ENCODE data around the gene PLXNA4. TPM values are rescaled to one million over a fixed set of nuclear protein-coding genes. Genes with fewer than 3 reads are reported as not detected.

Gene PLXNA4
- total RNA-seq, 1 experiment from 2014 or later: 0.10 TPM

DNA sequence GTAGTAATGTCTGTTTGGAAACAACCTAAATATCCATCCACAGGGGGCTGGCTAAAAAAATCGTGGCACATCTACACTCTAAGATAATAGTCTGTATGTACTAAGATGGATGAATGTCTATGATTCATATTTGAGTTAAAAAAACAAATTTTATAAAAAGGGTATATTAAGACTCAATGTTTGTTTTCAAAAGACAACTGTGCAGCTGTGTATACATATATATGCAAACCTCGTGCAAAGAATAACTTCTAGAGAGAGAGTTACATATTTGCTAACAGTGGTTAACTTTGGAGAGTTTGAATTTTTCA lies 323.5 kb downstream of the PLXNA4 start:
- in situ Hi-C loops (cut with HindIII; ENCODE audit: low pct_unique_long_range_greater_than_20kb, low sequenced_read_pairs): no loop called here
- ATAC-seq (no peak), DNase-seq (ENCODE audit: low read depth, low spot score) (no peak)
- ChIA-PET POLR2A (no interaction called here), CTCF (no interaction called here)
- Histone ChIP-seq H3K4me3 (ENCODE audit: low read depth in 2 of 2, low read length in 2 of 2) (no peak overlapping the region), H3K27me3 (ENCODE audit: control insufficient read depth, insufficient read depth, low read length) (no peaks in the 10 kb centered on the region), H3K36me3 (ENCODE audit: control insufficient read depth, insufficient read depth, low read length) (no peaks in the 10 kb centered on the region), H3K27ac (ENCODE audit: low read length) (no peak overlapping the region), H3K4me1 (ENCODE audit: control insufficient read depth, insufficient read depth, low read length) (no peaks in the 10 kb centered on the region), H3K9me3 (ENCODE audit: control insufficient read depth, insufficient read depth, low read depth, low read length) (no peaks in the 10 kb centered on the region)
- intact Hi-C loops (cut with micrococcal nuclease; ENCODE audit: unreplicated experiment): loop anchor here (10.0 kb wide), 1 partner anchor 308 kb away; no protein-coding TSS in a partner anchor
- BruUV-seq (replicated peaks): no TSS peak
- no peak for TF ChIP-seq SIN3A (IDR thresholded peaks at IDR 0.05; ENCODE audit: borderline replicate concordance, insufficient read depth, low read depth, low read length)
- TF ChIP-seq TCF7L2 (IDR thresholded peaks at IDR 0.05; ENCODE audit: low read depth, low read length): no peak
- no peak for TF ChIP-seq POLR2AphosphoS5 (IDR thresholded peaks at IDR 0.05; ENCODE audit: low read depth, low read length)
- TF ChIP-seq, protein P1, sequence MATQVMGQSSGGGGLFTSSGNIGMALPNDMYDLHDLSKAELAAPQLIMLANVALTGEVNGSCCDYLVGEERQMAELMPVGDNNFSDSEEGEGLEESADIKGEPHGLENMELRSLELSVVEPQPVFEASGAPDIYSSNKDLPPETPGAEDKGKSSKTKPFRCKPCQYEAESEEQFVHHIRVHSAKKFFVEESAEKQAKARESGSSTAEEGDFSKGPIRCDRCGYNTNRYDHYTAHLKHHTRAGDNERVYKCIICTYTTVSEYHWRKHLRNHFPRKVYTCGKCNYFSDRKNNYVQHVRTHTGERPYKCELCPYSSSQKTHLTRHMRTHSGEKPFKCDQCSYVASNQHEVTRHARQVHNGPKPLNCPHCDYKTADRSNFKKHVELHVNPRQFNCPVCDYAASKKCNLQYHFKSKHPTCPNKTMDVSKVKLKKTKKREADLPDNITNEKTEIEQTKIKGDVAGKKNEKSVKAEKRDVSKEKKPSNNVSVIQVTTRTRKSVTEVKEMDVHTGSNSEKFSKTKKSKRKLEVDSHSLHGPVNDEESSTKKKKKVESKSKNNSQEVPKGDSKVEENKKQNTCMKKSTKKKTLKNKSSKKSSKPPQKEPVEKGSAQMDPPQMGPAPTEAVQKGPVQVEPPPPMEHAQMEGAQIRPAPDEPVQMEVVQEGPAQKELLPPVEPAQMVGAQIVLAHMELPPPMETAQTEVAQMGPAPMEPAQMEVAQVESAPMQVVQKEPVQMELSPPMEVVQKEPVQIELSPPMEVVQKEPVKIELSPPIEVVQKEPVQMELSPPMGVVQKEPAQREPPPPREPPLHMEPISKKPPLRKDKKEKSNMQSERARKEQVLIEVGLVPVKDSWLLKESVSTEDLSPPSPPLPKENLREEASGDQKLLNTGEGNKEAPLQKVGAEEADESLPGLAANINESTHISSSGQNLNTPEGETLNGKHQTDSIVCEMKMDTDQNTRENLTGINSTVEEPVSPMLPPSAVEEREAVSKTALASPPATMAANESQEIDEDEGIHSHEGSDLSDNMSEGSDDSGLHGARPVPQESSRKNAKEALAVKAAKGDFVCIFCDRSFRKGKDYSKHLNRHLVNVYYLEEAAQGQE (IDR thresholded peaks at IDR 0.05; ENCODE audit: insufficient read depth in 1 of 2, low read depth in 2 of 2, low read length in 1 of 2): no peak
- TF ChIP-seq, protein P2, sequence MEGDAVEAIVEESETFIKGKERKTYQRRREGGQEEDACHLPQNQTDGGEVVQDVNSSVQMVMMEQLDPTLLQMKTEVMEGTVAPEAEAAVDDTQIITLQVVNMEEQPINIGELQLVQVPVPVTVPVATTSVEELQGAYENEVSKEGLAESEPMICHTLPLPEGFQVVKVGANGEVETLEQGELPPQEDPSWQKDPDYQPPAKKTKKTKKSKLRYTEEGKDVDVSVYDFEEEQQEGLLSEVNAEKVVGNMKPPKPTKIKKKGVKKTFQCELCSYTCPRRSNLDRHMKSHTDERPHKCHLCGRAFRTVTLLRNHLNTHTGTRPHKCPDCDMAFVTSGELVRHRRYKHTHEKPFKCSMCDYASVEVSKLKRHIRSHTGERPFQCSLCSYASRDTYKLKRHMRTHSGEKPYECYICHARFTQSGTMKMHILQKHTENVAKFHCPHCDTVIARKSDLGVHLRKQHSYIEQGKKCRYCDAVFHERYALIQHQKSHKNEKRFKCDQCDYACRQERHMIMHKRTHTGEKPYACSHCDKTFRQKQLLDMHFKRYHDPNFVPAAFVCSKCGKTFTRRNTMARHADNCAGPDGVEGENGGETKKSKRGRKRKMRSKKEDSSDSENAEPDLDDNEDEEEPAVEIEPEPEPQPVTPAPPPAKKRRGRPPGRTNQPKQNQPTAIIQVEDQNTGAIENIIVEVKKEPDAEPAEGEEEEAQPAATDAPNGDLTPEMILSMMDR (IDR thresholded peaks at IDR 0.05): no peak

DNA sequence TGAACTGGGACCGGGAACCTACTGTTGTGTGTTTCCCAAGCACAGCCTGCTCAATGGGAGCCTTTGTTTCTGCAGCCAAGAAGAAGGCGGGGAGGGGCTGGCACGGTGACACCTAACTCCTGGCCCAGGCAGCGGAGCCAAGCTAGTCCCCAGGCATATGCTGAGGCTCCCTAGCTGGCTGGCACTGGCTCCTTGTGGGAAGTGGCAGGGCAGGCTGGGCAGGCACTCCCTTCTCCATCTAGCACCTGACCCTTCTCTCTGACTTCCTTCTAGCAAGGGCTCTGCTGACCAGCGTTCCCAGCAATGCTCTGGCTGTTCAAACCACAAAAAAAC lies 325.0 kb downstream of the PLXNA4 start:
- TF ChIP-seq, protein P2 (IDR thresholded peaks at IDR 0.05): no peak
- TF ChIP-seq POLR2AphosphoS5 (IDR thresholded peaks at IDR 0.05; ENCODE audit: low read depth, low read length): no peak
- TF ChIP-seq SIN3A (IDR thresholded peaks at IDR 0.05; ENCODE audit: borderline replicate concordance, insufficient read depth, low read depth, low read length): no peak
- TF ChIP-seq, protein P1 (IDR thresholded peaks at IDR 0.05; ENCODE audit: insufficient read depth in 1 of 2, low read depth in 2 of 2, low read length in 1 of 2): no peak
- no peak for TF ChIP-seq TCF7L2 (IDR thresholded peaks at IDR 0.05; ENCODE audit: low read depth, low read length)
- Histone ChIP-seq H3K27ac (ENCODE audit: low read length) (no peak overlapping the region), H3K36me3 (ENCODE audit: control insufficient read depth, insufficient read depth, low read length) (no peaks in the 10 kb centered on the region), H3K27me3 (ENCODE audit: control insufficient read depth, insufficient read depth, low read length) (no peaks in the 10 kb centered on the region), H3K9me3 (ENCODE audit: control insufficient read depth, insufficient read depth, low read depth, low read length) (no peaks in the 10 kb centered on the region), H3K4me1 (ENCODE audit: control insufficient read depth, insufficient read depth, low read length) (no peaks in the 10 kb centered on the region), H3K4me3 (ENCODE audit: low read depth in 2 of 2, low read length in 2 of 2) (no peak overlapping the region)
- in situ Hi-C loops (cut with HindIII; ENCODE audit: low pct_unique_long_range_greater_than_20kb, low sequenced_read_pairs): no loop called here
- ChIA-PET CTCF (interaction anchor here (0.8 kb wide), 1 partner anchor 306 kb away, joined by 6 read pairs; no protein-coding TSS in a partner anchor), POLR2A (no interaction called here)
- BruUV-seq (replicated peaks): no TSS peak
- ATAC-seq: no peak
- intact Hi-C loops (cut with micrococcal nuclease; ENCODE audit: unreplicated experiment): loop anchor here (10.0 kb wide), 1 partner anchor 306 kb away; no protein-coding TSS in a partner anchor
- DNase-seq (ENCODE audit: low read depth, low spot score): no peak

All from Panc1 (cell line).